Smooth muscle cell (in vitro differentiated cells): Measurements from ENCODE around the gene ARFRP1. TPM values are rescaled to one million over a fixed set of nuclear protein-coding genes. Genes with fewer than 3 reads are reported as not detected.

ENCODE experiments used
- DNase-seq: peaks from one replicate; lab custom pipeline; 2025; ENCODE audit not compliant: unreplicated experiment; lab: John Stamatoyannopoulos, UW
- H2AFZ ChIP-seq: fragments of 200-600 bp; sonication (generic); 2 replicates; pipeline ENCODE4 v1.6.0; 2016; ENCODE audit warnings: antibody characterized with exemption, low read depth, mild to moderate bottlenecking
- H3F3A ChIP-seq: fragments of 200-600 bp; sonication (generic); 2 replicates; pipeline ENCODE4 v1.6.0; 2017; ENCODE audit warnings: antibody characterized with exemption, low read depth
- H3K27ac ChIP-seq: fragments of 200-600 bp; sonication (generic); 2 replicates; pipeline ENCODE4 v1.5.1; 2016; ENCODE audit warnings: low read depth, mild to moderate bottlenecking
- H3K27me3 ChIP-seq: fragments of 200-600 bp; sonication (generic); 2 replicates; pipeline ENCODE4 v1.6.1; 2016; ENCODE audit warnings: low read depth, mild to moderate bottlenecking
- H3K36me3 ChIP-seq: fragments of 200-600 bp; sonication (generic); 2 replicates; pipeline ENCODE4 v1.5.1; 2016; ENCODE audit warnings: low read depth
- H3K4me1 ChIP-seq: fragments of 200-600 bp; sonication (generic); 2 replicates; pipeline ENCODE4 v1.5.1; 2016; ENCODE audit warnings: low read depth
- H3K4me2 ChIP-seq: fragments of 200-600 bp; sonication (generic); 2 replicates; pipeline ENCODE4 v1.6.0; 2016; ENCODE audit warnings: mild to moderate bottlenecking
- H3K4me3 ChIP-seq: fragments of 200-600 bp; sonication (generic); 2 replicates; pipeline ENCODE4 v1.5.1; 2016; ENCODE audit warnings: mild to moderate bottlenecking
- H3K79me2 ChIP-seq: fragments of 200-600 bp; sonication (generic); 2 replicates; pipeline ENCODE4 v1.6.0; 2016; ENCODE audit warnings: low read depth, mild to moderate bottlenecking
- H3K9ac ChIP-seq: fragments of 200-600 bp; sonication (generic); 2 replicates; pipeline ENCODE4 v1.6.0; 2016; ENCODE audit warnings: low read depth
- H3K9me3 ChIP-seq: fragments of 200-600 bp; sonication (generic); replicated peaks from 2 replicates; pipeline ENCODE4 v1.5.1; 2016; ENCODE audit warnings: low read depth
- H4K20me1 ChIP-seq: fragments of 200-600 bp; sonication (generic); 2 replicates; pipeline ENCODE4 v1.6.0; 2016; ENCODE audit warnings: low read depth
- CTCF ChIP-seq: fragments of 200-600 bp; sonication (generic); IDR thresholded peaks from 2 replicates; pipeline ENCODE4 v1.5.1; 2017; ENCODE audit warnings: borderline replicate concordance, mild to moderate bottlenecking, antibody characterized with exemption; ENCODE audit not compliant: insufficient read depth, poor library complexity, severe bottlenecking
- WGBS: methylation state at CpG from one replicate; pipeline ENCODE4 v1.1.7; 2016; ENCODE audit warnings: low lambda C conversion rate; 5-methylcytosine and 5-hydroxymethylcytosine counted together
- polyA plus RNA-seq: library from polyadenylated mRNA; unstranded; fragments of >200 nt; fragmentation: Nextera tagmentation; extraction: Ambion mirVana; gene quantifications from 2 replicates; pipeline ENCODE4 v1.2.1, GENCODE V29; 2016
- total RNA-seq: library from RNA; depleted of rRNA; stranded (reverse); fragments of >200 nt; gene quantifications from 2 replicates; pipeline ENCODE4 v1.2.3, GENCODE V29; 2014

ARFRP1 gene
- total and polyA plus RNA-seq, 2 experiments from 2014 or later: 11.8 to 42.3 TPM

GRCh38 chr20:63693083-63693732, 14.6 kb downstream of the ARFRP1 start:
- Histone ChIP-seq H2AFZ (no peak overlapping the region), H4K20me1 (no peaks in the 10 kb centered on the region), H3K27me3 (no peaks in the 10 kb centered on the region), H3F3A (no peaks in the 10 kb centered on the region), H3K4me2 (no peak overlapping the region), H3K9me3 (no peaks in the 10 kb centered on the region), H3K79me2 (no peaks in the 10 kb centered on the region), H3K4me3 (no peak overlapping the region), H3K36me3 (no peaks in the 10 kb centered on the region), H3K4me1 (peaks cover 9% of the 10 kb centered on the region), H3K9ac (no peak overlapping the region), H3K27ac (no peak overlapping the region)
- no peak for TF ChIP-seq CTCF
- 98% methylated on average over 10 of the region's 10 CpGs for WGBS
- DNase-seq: no peak

GRCh38 chr20:63692436-63693082, 15.2 kb downstream of the ARFRP1 start:
- no peaks in the 10 kb centered on the region for H3K9me3 ChIP-seq
- H3K4me2 ChIP-seq: no peak overlapping the region
- H3K9ac ChIP-seq: no peak overlapping the region
- no peak for TF ChIP-seq CTCF
- DNase-seq: no peak
- no peaks in the 10 kb centered on the region for H3K79me2 ChIP-seq
- no peaks in the 10 kb centered on the region for H3K27me3 ChIP-seq
- no peaks in the 10 kb centered on the region for H3F3A ChIP-seq
- no peak overlapping the region for H2AFZ ChIP-seq
- H4K20me1 ChIP-seq: no peaks in the 10 kb centered on the region
- WGBS: 91% methylated on average over 20 of the region's 20 CpGs
- H3K4me3 ChIP-seq: no peak overlapping the region
- no peaks in the 10 kb centered on the region for H3K36me3 ChIP-seq
- no peak overlapping the region for H3K27ac ChIP-seq
- peaks cover 4% of the 10 kb centered on the region for H3K4me1 ChIP-seq

- TF ChIP-seq CTCF: no peak
- Histone ChIP-seq H3K27ac (no peak overlapping the region), H3K4me2 (no peak overlapping the region), H4K20me1 (no peaks in the 10 kb centered on the region), H3K4me1 (no peaks in the 10 kb centered on the region), H2AFZ (no peak overlapping the region), H3K27me3 (no peaks in the 10 kb centered on the region), H3K4me3 (no peak overlapping the region), H3K9ac (no peak overlapping the region), H3K9me3 (no peaks in the 10 kb centered on the region), H3K79me2 (no peaks in the 10 kb centered on the region), H3F3A (no peaks in the 10 kb centered on the region), H3K36me3 (no peaks in the 10 kb centered on the region)
- DNase-seq: no peak
- 93% methylated on average over 21 of the region's 21 CpGs for WGBS
Observed at GRCh38 chr20:63691711-63692435, 15.9 kb downstream of the ARFRP1 start.
